HCT116 (cell line): ENCODE measurements around the gene PACSIN2. TPM values are rescaled to one million over a fixed set of nuclear protein-coding genes. Genes with fewer than 3 reads are reported as not detected.

ENCODE experiments used
- ATAC-seq: fragments of 200-7000 bp; cut with Tn5 transposase; 2 replicates; pipeline ENCODE4 v1.9.1; 2020; ENCODE audit warnings: mild to moderate bottlenecking, moderate library complexity
- BruUV-seq: library from RNA; stranded (reverse); fragments of 400-500 nt; replicated peaks from 2 replicates; lab custom pipeline; 2021; lab: Mats Ljungman, UMichigan
- CTCF ChIA-PET: fragments of 300-600 bp; sonication (Branson Sonifier 250); formaldehyde crosslinking; loops from one replicate; lab custom pipeline; 2021; ENCODE audit warnings: antibody characterized with exemption; lab: Charles Lee
- POLR2A ChIA-PET: fragments of 300-600, 350-600 bp; sonication (Branson Sonifier 250); formaldehyde crosslinking; loops from one replicate; lab custom pipeline; 2021; ENCODE audit warnings: antibody characterized with exemption; lab: Charles Lee
- RAD21 ChIA-PET, 2 experiments: fragments of 300-600 bp; sonication (Branson Sonifier 250); formaldehyde crosslinking; loops; one replicate each; lab custom pipeline; 2023; ENCODE audit warnings: low total read pairs in 2 of 2; ENCODE audit not compliant: uncharacterized antibody in 2 of 2, unreplicated experiment in 2 of 2, low non-redundant PET in 1 of 2; lab: Charles Lee
- DNase-seq: peaks from one replicate; pipeline ENCODE4 v3.0.0-alpha.2; 2010; ENCODE audit warnings: low read depth, low spot score
- H2AFZ ChIP-seq: fragments of 200-600 bp; shearing (Covaris generic), sonication (generic); 2 replicates; pipeline ENCODE4 v1.6.1; 2017; ENCODE audit warnings: low read depth, mixed run types, mixed read lengths, antibody characterized with exemption, low read length; ENCODE audit not compliant: poor library complexity, severe bottlenecking
- H3K27ac ChIP-seq: 2 replicates; pipeline ENCODE4 v1.5.1; 2012; ENCODE audit warnings: low read depth, low read length
- H3K27me3 ChIP-seq: fragments of 200-600 bp; sonication (generic); 2 replicates; pipeline ENCODE4 v1.6.1; 2016; ENCODE audit warnings: mixed run types, low read length, mixed read lengths; ENCODE audit not compliant: insufficient read depth
- H3K36me3 ChIP-seq, 2 experiments: fragments of 200-500 bp in 1 of 2; fragments of 200-600 bp in 1 of 2; sonication (Bioruptor generic) in 1 of 2; sonication (generic) in 1 of 2; 2 replicates each; pipeline versions ENCODE4 v1.5.1 to v1.6.1; 2014 to 2016; ENCODE audit warnings: low read length in 2 of 2, inconsistent platforms in 1 of 2, mixed read lengths in 1 of 2, mixed run types in 1 of 2; ENCODE audit not compliant: insufficient read depth in 2 of 2, control insufficient read depth in 1 of 2
- H3K4me1 ChIP-seq, 2 experiments: fragments of 200-600 bp in 1 of 2; sonication (generic) in 1 of 2; 2 replicates each; pipeline versions ENCODE4 v1.5.1 to v1.6.1; 2012 to 2017; ENCODE audit warnings: low read length in 2 of 2, inconsistent platforms in 1 of 2, mild to moderate bottlenecking in 1 of 2, mixed read lengths in 1 of 2, mixed run types in 1 of 2, moderate library complexity in 1 of 2; ENCODE audit not compliant: insufficient read depth in 2 of 2, control insufficient read depth in 1 of 2
- H3K4me2 ChIP-seq: fragments of 200-600 bp; sonication (generic); 2 replicates; pipeline ENCODE4 v1.6.1; 2017; ENCODE audit warnings: mixed run types, low read length, mixed read lengths
- H3K4me3 ChIP-seq, 2 experiments: fragments of 200-600 bp in 1 of 2; sonication (generic) in 1 of 2; replicated peaks in 1 of 2; 2 replicates each; pipeline ENCODE4 v1.5.1; 2011 to 2016; ENCODE audit warnings: low read length in 2 of 2, control low read depth in 1 of 2, low read depth in 1 of 2, mild to moderate bottlenecking in 1 of 2, mixed read lengths in 1 of 2, mixed run types in 1 of 2
- H3K79me2 ChIP-seq: fragments of 200-600 bp; sonication (generic); 2 replicates; pipeline ENCODE4 v1.6.1; 2017; ENCODE audit warnings: mild to moderate bottlenecking, mixed run types, low read length, moderate library complexity, mixed read lengths; ENCODE audit not compliant: insufficient read depth
- H3K9ac ChIP-seq: fragments of 200-600 bp; sonication (generic); 2 replicates; pipeline ENCODE4 v1.6.1; 2016; ENCODE audit warnings: low read length, mixed read lengths
- H3K9me2 ChIP-seq: fragments of 200-600 bp; sonication (generic), shearing (Covaris generic); 2 replicates; pipeline ENCODE4 v1.6.1; 2017; ENCODE audit warnings: mixed run types, mild to moderate bottlenecking, moderate library complexity; ENCODE audit not compliant: insufficient read depth
- H3K9me3 ChIP-seq, 2 experiments: fragments of 200-500 bp in 1 of 2; fragments of 200-600 bp in 1 of 2; sonication (Bioruptor generic) in 1 of 2; sonication (generic) in 1 of 2; 2 replicates each; pipeline ENCODE4 v1.6.1; 2014 to 2017; ENCODE audit warnings: low read length in 2 of 2, mixed read lengths in 2 of 2, inconsistent platforms in 1 of 2, low read depth in 1 of 2, mild to moderate bottlenecking in 1 of 2, mixed run types in 1 of 2, moderate library complexity in 1 of 2; ENCODE audit not compliant: control insufficient read depth in 1 of 2, insufficient read depth in 1 of 2
- H4K20me1 ChIP-seq: fragments of 200-600 bp; sonication (generic), shearing (Covaris generic); 2 replicates; pipeline ENCODE4 v1.6.1; 2017; ENCODE audit warnings: mixed run types, mild to moderate bottlenecking, moderate library complexity; ENCODE audit not compliant: insufficient read depth
- EGR1 ChIP-seq: IDR thresholded peaks from 2 replicates; pipeline ENCODE4 v1.6.1; 2012; ENCODE audit warnings: low read depth
- EZH2 ChIP-seq: fragments of 200-600 bp; sonication (generic); IDR thresholded peaks from 2 replicates; pipeline ENCODE4 v1.6.1; 2017; ENCODE audit warnings: antibody characterized with exemption, mixed run types
- FOSL1 ChIP-seq: IDR thresholded peaks from 2 replicates; pipeline ENCODE4 v1.6.1; 2012; ENCODE audit warnings: low read depth
- YY1 ChIP-seq: IDR thresholded peaks from 2 replicates; pipeline ENCODE4 v1.6.1; 2011; ENCODE audit warnings: low read length, low read depth, moderate library complexity, mild to moderate bottlenecking; ENCODE audit not compliant: insufficient replicate concordance; ENCODE audit errors: extremely low read depth
- ZFX ChIP-seq: fragments of 450-650 bp; IDR thresholded peaks from 2 replicates; pipeline ENCODE4 v1.6.1; 2017
- intact Hi-C: fragments of 100-400 bp; cut with micrococcal nuclease; formaldehyde crosslinking; loops from 2 replicates; pipeline ENCODE4 v1.10.0; 2022
- total RNA-seq: library from RNA; stranded (reverse); gene quantifications from one replicate; pipeline ENCODE4 v1.2.1, GENCODE V29; 2021; ENCODE audit not compliant: unreplicated experiment
- TF ChIP-seq, protein P1 (sequence below), 3 experiments: fragments of 200-600 bp in 1 of 3; sonication (generic) in 1 of 3; IDR thresholded peaks in 2 of 3; conservative IDR thresholded peaks in 1 of 3; 2 replicates each; pipeline ENCODE4 v1.5.1; 2012 to 2017; ENCODE audit warnings: low read depth in 2 of 3, low read length in 2 of 3, antibody characterized with exemption in 1 of 3, borderline replicate concordance in 1 of 3, control low read depth in 1 of 3, mild to moderate bottlenecking in 1 of 3, mixed read lengths in 1 of 3, mixed run types in 1 of 3, moderate library complexity in 1 of 3; ENCODE audit not compliant: insufficient read depth in 1 of 3
- TF ChIP-seq, protein P2 (sequence below): IDR thresholded peaks from 2 replicates; pipeline ENCODE4 v1.6.1; 2012
- TF ChIP-seq, protein P3 (sequence below): IDR thresholded peaks from 2 replicates; pipeline ENCODE4 v1.6.1; 2012

PACSIN2 gene
- total RNA-seq, 1 experiment from 2014 or later: 48.2 TPM

DNA sequence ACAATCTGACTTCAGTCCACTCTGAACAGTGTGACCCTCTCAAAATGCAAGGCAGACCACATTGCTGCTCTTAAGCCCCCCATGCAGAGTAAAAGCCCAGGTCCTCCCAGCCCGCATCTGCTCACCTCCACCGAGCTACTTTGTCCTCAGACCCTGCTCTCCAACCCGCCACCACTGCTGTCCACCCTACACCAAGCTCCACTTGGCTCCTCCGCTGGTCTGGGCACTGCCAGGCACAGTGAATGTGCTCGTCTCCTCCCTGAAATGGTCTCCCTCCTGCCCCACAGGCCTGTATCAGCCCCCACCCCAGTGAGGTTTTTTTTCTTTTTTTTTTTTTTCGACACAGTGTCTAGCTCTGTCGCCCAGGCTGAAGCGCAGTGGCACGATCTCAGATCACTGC lies 90.5 kb downstream of the PACSIN2 start:
- BruUV-seq: no TSS peak
- no peak for ATAC-seq

More for the DNA sequence above, 90.5 kb downstream of the PACSIN2 start:
- Histone ChIP-seq H3K79me2 (peaks cover 50% of the 10 kb centered on the region; the same call in 1 of the 2 replicates), H3K36me3 (no peaks in the 10 kb centered on the region), H3K4me3 (no peak overlapping the region), H3K27me3 (no peaks in the 10 kb centered on the region), H3K4me2 (no peak overlapping the region), H3K4me1 (peaks cover 30 to 38% of the 10 kb centered on the region in 2 experiments), H3K27ac (no peak overlapping the region), H3K9me2 (no peaks in the 10 kb centered on the region), H4K20me1 (no peaks in the 10 kb centered on the region), H2AFZ (no peak overlapping the region), H3K9me3 (no peaks in the 10 kb centered on the region), H3K9ac (no peak overlapping the region)
- intact Hi-C loops: no loop called here
- CTCF ChIA-PET: no interaction called here
- DNase-seq: no peak
- RAD21 ChIA-PET: no interaction called here
- POLR2A ChIA-PET: no interaction called here
- TF ChIP-seq EGR1: no peak
- TF ChIP-seq ZFX: no peak
- TF ChIP-seq, protein P1, sequence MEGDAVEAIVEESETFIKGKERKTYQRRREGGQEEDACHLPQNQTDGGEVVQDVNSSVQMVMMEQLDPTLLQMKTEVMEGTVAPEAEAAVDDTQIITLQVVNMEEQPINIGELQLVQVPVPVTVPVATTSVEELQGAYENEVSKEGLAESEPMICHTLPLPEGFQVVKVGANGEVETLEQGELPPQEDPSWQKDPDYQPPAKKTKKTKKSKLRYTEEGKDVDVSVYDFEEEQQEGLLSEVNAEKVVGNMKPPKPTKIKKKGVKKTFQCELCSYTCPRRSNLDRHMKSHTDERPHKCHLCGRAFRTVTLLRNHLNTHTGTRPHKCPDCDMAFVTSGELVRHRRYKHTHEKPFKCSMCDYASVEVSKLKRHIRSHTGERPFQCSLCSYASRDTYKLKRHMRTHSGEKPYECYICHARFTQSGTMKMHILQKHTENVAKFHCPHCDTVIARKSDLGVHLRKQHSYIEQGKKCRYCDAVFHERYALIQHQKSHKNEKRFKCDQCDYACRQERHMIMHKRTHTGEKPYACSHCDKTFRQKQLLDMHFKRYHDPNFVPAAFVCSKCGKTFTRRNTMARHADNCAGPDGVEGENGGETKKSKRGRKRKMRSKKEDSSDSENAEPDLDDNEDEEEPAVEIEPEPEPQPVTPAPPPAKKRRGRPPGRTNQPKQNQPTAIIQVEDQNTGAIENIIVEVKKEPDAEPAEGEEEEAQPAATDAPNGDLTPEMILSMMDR (IDR thresholded peaks at IDR 0.05 in 2 of 3, conservative IDR thresholded peaks at IDR 0.05 in 1 of 3; ENCODE audit: borderline replicate concordance in 1 of 3, insufficient read depth in 1 of 3, low read depth in 2 of 3, low read length in 2 of 3): no peak
- TF ChIP-seq, protein P2, sequence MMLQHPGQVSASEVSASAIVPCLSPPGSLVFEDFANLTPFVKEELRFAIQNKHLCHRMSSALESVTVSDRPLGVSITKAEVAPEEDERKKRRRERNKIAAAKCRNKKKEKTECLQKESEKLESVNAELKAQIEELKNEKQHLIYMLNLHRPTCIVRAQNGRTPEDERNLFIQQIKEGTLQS: no peak
- TF ChIP-seq, protein P3, sequence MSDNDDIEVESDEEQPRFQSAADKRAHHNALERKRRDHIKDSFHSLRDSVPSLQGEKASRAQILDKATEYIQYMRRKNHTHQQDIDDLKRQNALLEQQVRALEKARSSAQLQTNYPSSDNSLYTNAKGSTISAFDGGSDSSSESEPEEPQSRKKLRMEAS: no peak
- no peak for TF ChIP-seq EZH2
- no peak for TF ChIP-seq YY1
- TF ChIP-seq FOSL1: no peak
